Gastrocnemius medialis (tissue), 4 donors: ENCODE measurements around the gene GLE1.

Source experiments
- POLR2A ChIP-seq, 2 donors: fragments of 450-650 bp; IDR thresholded peaks; one replicate each; pipeline ENCODE4 v1.6.1; 2017; ENCODE audit warnings: antibody characterized with exemption in 2 of 2, mild to moderate bottlenecking in 2 of 2, moderate library complexity in 2 of 2
- TF ChIP-seq, protein P1 (sequence below), 5 experiments: fragments of 450-650 bp in 3 of 5; fragments of 200-600 bp in 2 of 5; sonication (generic) in 2 of 5; IDR thresholded peaks in 4 of 5; conservative IDR thresholded peaks in 1 of 5; 1 replicate in 4 of 5; 2 replicates in 1 of 5; pipeline ENCODE4 v1.5.1; 2016 to 2019; ENCODE audit warnings: antibody characterized with exemption in 5 of 5, mild to moderate bottlenecking in 3 of 5, moderate library complexity in 3 of 5

DNA sequence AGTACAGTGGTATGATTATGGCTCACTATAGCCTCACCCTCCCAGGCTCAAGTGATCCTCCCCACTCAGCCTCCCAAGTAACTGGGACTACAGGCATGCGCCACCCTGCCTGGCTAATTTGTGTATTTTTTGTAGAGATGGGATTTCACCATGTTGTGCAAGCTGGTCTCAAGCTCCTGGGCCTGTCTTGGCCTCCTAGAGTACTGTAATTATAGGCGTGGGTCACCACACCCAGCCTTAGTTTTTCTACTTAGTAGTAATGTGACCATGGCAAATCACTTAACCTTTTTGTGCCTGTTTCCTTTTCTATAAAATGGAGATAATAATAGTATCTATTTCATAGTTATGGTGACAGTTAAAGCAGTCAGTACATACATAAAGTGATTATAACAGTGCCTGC, 22.2 kb downstream of the GLE1 start:
- TF ChIP-seq, protein P1, sequence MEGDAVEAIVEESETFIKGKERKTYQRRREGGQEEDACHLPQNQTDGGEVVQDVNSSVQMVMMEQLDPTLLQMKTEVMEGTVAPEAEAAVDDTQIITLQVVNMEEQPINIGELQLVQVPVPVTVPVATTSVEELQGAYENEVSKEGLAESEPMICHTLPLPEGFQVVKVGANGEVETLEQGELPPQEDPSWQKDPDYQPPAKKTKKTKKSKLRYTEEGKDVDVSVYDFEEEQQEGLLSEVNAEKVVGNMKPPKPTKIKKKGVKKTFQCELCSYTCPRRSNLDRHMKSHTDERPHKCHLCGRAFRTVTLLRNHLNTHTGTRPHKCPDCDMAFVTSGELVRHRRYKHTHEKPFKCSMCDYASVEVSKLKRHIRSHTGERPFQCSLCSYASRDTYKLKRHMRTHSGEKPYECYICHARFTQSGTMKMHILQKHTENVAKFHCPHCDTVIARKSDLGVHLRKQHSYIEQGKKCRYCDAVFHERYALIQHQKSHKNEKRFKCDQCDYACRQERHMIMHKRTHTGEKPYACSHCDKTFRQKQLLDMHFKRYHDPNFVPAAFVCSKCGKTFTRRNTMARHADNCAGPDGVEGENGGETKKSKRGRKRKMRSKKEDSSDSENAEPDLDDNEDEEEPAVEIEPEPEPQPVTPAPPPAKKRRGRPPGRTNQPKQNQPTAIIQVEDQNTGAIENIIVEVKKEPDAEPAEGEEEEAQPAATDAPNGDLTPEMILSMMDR (IDR thresholded peaks at IDR 0.05 in 4 of 5, conservative IDR thresholded peaks at IDR 0.05 in 1 of 5): no peak
- no peak for TF ChIP-seq POLR2A (IDR thresholded peaks at IDR 0.05)
